OCI-LY7 (cell line): ENCODE results near the gene TAF1C.

ENCODE experiments used
- CTCF ChIP-seq: fragments of 200-600 bp; sonication (generic); conservative IDR thresholded peaks from 2 replicates; pipeline ENCODE4 v1.5.1; 2014; ENCODE audit warnings: mild to moderate bottlenecking, antibody characterized with exemption, low read length, moderate library complexity, mixed read lengths
- EZH2phosphoT487 ChIP-seq: fragments of 200-600 bp; sonication (generic); IDR thresholded peaks from 2 replicates; pipeline ENCODE4 v1.6.1; 2018; ENCODE audit warnings: low read depth, borderline replicate concordance, mild to moderate bottlenecking, mixed run types, antibody characterized with exemption, low read length, moderate library complexity, mixed read lengths

- no peak for TF ChIP-seq CTCF
- TF ChIP-seq EZH2phosphoT487 = no peak
Measured at GRCh38 chr16:84136331-84137125, 50.3 kb downstream of the TAF1C start.
